Measurements from ENCODE around the gene REC8. TPM values are rescaled to one million over a fixed set of nuclear protein-coding genes. Genes with fewer than 3 reads are reported as not detected.

The REC8 gene
- total and polyA plus RNA-seq, 2 of the 13 experiments (the other 11 are each of a cell fraction or from before 2014, with no cell fraction given), result 3.4 to 14.7 TPM

- TF ChIP-seq ZNF704 (CRISPR knock-in tag; IDR thresholded peaks at IDR 0.05; ENCODE audit: borderline replicate concordance) (peak; percentile 93; the same call in 1 of the 2 replicates), SRY (CRISPR knock-in tag; IDR thresholded peaks at IDR 0.05) (no peak), SRSF9 (IDR thresholded peaks at IDR 0.05; ENCODE audit: borderline replicate concordance, insufficient read depth, low read depth, low read length, poor library complexity, severe bottlenecking) (no peak), THAP7 (CRISPR knock-in tag; IDR thresholded peaks at IDR 0.05) (peak; percentile 86), NCOA1 (CRISPR knock-in tag; IDR thresholded peaks at IDR 0.05) (no peak), SNAPC4 (CRISPR knock-in tag; IDR thresholded peaks at IDR 0.05) (peak; percentile 96), SIX4 (CRISPR knock-in tag; IDR thresholded peaks at IDR 0.05) (peak; percentile 13; the same call in 1 of the 2 replicates), PAWR (CRISPR knock-in tag; IDR thresholded peaks at IDR 0.05; ENCODE audit: borderline replicate concordance) (no peak; the same call in 1 of the 2 replicates), ZNF224 (CRISPR knock-in tag; IDR thresholded peaks at IDR 0.05) (no peak), ZKSCAN8 (CRISPR knock-in tag; IDR thresholded peaks at IDR 0.05; ENCODE audit: borderline replicate concordance) (peak; percentile 36; the same call in 1 of the 2 replicates), KLF13 (CRISPR knock-in tag; IDR thresholded peaks at IDR 0.05) (no peak), ETS1 (CRISPR knock-in tag; IDR thresholded peaks at IDR 0.05) (no peak), ATF6 (CRISPR knock-in tag; conservative IDR thresholded peaks at IDR 0.05) (no peak), TCF12 (IDR thresholded peaks at IDR 0.05) (no peak), TCF12 (CRISPR knock-in tag; IDR thresholded peaks at IDR 0.05) (0 out of 2 replicates have a peak, but pooled peaks have one; percentile 76), TEAD3 (CRISPR knock-in tag; optimal IDR thresholded peaks at IDR 0.05; ENCODE audit: borderline replicate concordance) (peak; percentile 55), NRL (CRISPR knock-in tag; IDR thresholded peaks at IDR 0.05; ENCODE audit: borderline replicate concordance) (no peak), MXD1 (CRISPR knock-in tag; IDR thresholded peaks at IDR 0.05) (peak; percentile 95), ZNF329 (CRISPR knock-in tag; IDR thresholded peaks at IDR 0.05; ENCODE audit: low read depth) (no peak)
These were observed 25.4 kb upstream of the REC8 start, which contains the start of gene PSME2 (continued) for GRCh38 chr14:24146453-24146977.

Data from HepG2 (cell line).